HepG2 (cell line): ENCODE measurements around the gene TMEM151A. TPM values are rescaled to one million over a fixed set of nuclear protein-coding genes. Genes with fewer than 3 reads are reported as not detected.

Source experiments
- ATF2 ChIP-seq: sonication (generic); formaldehyde crosslinking; IDR thresholded peaks from 2 replicates; pipeline ENCODE4 v1.4.0; 2020; ENCODE audit warnings: missing genetic modification reagents
- BORCS8-MEF2B ChIP-seq: sonication (generic); formaldehyde crosslinking; IDR thresholded peaks from 2 replicates; pipeline ENCODE4 v1.8.0; 2022; ENCODE audit warnings: mild to moderate bottlenecking, missing genetic modification reagents
- CHCHD3 ChIP-seq: sonication (generic); formaldehyde crosslinking; IDR thresholded peaks from 2 replicates; pipeline ENCODE4 v1.8.0; 2022; ENCODE audit warnings: mild to moderate bottlenecking, missing genetic modification reagents, moderate library complexity
- FOSL2 ChIP-seq: sonication (generic); formaldehyde crosslinking; IDR thresholded peaks from 2 replicates; pipeline ENCODE4 v1.4.0; 2020; ENCODE audit warnings: missing genetic modification reagents
- HNF1B ChIP-seq: sonication (generic); formaldehyde crosslinking; IDR thresholded peaks from 2 replicates; pipeline ENCODE4 v1.5.1; 2020; ENCODE audit warnings: mild to moderate bottlenecking, moderate library complexity, missing genetic modification reagents
- HOXA3 ChIP-seq: sonication (generic); formaldehyde crosslinking; IDR thresholded peaks from 2 replicates; pipeline ENCODE4 v1.5.0; 2020; ENCODE audit warnings: missing genetic modification reagents
- MED1 ChIP-seq: sonication (generic); formaldehyde crosslinking; IDR thresholded peaks from 2 replicates; pipeline ENCODE4 v1.4.0; 2020; ENCODE audit warnings: missing genetic modification reagents
- NR1H2 ChIP-seq: sonication (generic); formaldehyde crosslinking; IDR thresholded peaks from 2 replicates; pipeline ENCODE4 v1.8.1; 2022; ENCODE audit warnings: low read depth, missing genetic modification reagents, borderline replicate concordance
- PAWR ChIP-seq: sonication (generic); formaldehyde crosslinking; IDR thresholded peaks from 2 replicates; pipeline ENCODE4 v1.4.0; 2020; ENCODE audit warnings: missing genetic modification reagents, mild to moderate bottlenecking, borderline replicate concordance
- PHF21A ChIP-seq: sonication (generic); formaldehyde crosslinking; IDR thresholded peaks from 2 replicates; pipeline ENCODE4 v1.5.0; 2020; ENCODE audit warnings: mild to moderate bottlenecking, missing genetic modification reagents
- POGZ ChIP-seq: sonication (generic); formaldehyde crosslinking; IDR thresholded peaks from 2 replicates; pipeline ENCODE4 v1.4.0; 2020; ENCODE audit warnings: mild to moderate bottlenecking, missing genetic modification reagents
- RFX1 ChIP-seq: fragments of 450-650 bp; IDR thresholded peaks from 2 replicates; pipeline ENCODE4 v1.6.1; 2017
- THAP11 ChIP-seq: IDR thresholded peaks from 2 replicates; pipeline ENCODE4 v1.6.1; 2016; ENCODE audit warnings: missing biosample characterization, missing genetic modification reagents
- ZGPAT ChIP-seq: IDR thresholded peaks from 2 replicates; pipeline ENCODE4 v1.6.1; 2016; ENCODE audit warnings: mild to moderate bottlenecking
- ZHX1 ChIP-seq: sonication (generic); formaldehyde crosslinking; IDR thresholded peaks from 2 replicates; pipeline ENCODE4 v1.8.1; 2022; ENCODE audit warnings: low read depth, mild to moderate bottlenecking, missing genetic modification reagents
- ZNF121 ChIP-seq: sonication (generic); formaldehyde crosslinking; IDR thresholded peaks from 2 replicates; pipeline ENCODE4 v1.5.0; 2020; ENCODE audit warnings: mild to moderate bottlenecking, missing genetic modification reagents
- ZNF143 ChIP-seq: sonication (generic); formaldehyde crosslinking; IDR thresholded peaks from 2 replicates; pipeline ENCODE4 v1.4.0; 2020; ENCODE audit warnings: missing genetic modification reagents
- ZNF337 ChIP-seq: sonication (generic); formaldehyde crosslinking; IDR thresholded peaks from 2 replicates; pipeline ENCODE4 v1.5.1; 2020; ENCODE audit warnings: missing genetic modification reagents, low read depth, mild to moderate bottlenecking, borderline replicate concordance
- ZNF34 ChIP-seq: sonication (generic); formaldehyde crosslinking; IDR thresholded peaks from 2 replicates; pipeline ENCODE4 v1.4.0; 2020; ENCODE audit warnings: mild to moderate bottlenecking, missing genetic modification reagents, borderline replicate concordance
- ZNF639 ChIP-seq: conservative IDR thresholded peaks from 2 replicates; pipeline ENCODE4 v1.6.1; 2018; ENCODE audit warnings: missing genetic modification reagents
- ZNF644 ChIP-seq: IDR thresholded peaks from 2 replicates; pipeline ENCODE4 v1.6.1; 2016; ENCODE audit warnings: low read depth
- polyA plus RNA-seq, 8 experiments: library from polyadenylated mRNA; depleted of rRNA in 3 of 8; stranded (reverse) in 7 of 8; unstranded in 1 of 8; fragments of >200 nt; fragmentation: Illumina TruSeq in 4 of 8; extraction: Trizol in 4 of 8; gene quantifications; 2 replicates each; pipeline versions ENCODE4 v1.2.1 to v1.2.3, GENCODE V29; 2011 to 2016; ENCODE audit warnings: low read depth in 4 of 8, missing spikeins in 1 of 8, mixed read lengths in 1 of 8; ENCODE audit not compliant: insufficient read depth in 1 of 8
- total RNA-seq, 5 experiments: library from RNA; depleted of rRNA; stranded (reverse); fragments of >200 nt; fragmentation: Illumina TruSeq; extraction: Trizol; gene quantifications; 2 replicates each; pipeline ENCODE4 v1.2.3, GENCODE V29; 2016; ENCODE audit warnings: low read depth in 1 of 5

Gene TMEM151A
- total and polyA plus RNA-seq, 2 of the 13 experiments (the other 11 are each of a cell fraction or from before 2014, with no cell fraction given) = 0.18 to 0.33 TPM

GRCh38 chr11:66344550-66345315 lies 53.0 kb downstream of the TMEM151A start, which contains the start of gene BRMS1 (continued):
- TF ChIP-seq PAWR (CRISPR knock-in tag) = no peak
- TF ChIP-seq POGZ (CRISPR knock-in tag) = peak; percentile 35; the same call in 1 of the 2 replicates
- no peak for TF ChIP-seq ZNF644 (CRISPR knock-in tag)
- TF ChIP-seq ZGPAT (CRISPR knock-in tag) = peak; percentile 78; the same call in 1 of the 2 replicates
- TF ChIP-seq RFX1 = peak; percentile 85
- TF ChIP-seq THAP11 (CRISPR knock-in tag) = peak; percentile 94
- TF ChIP-seq CHCHD3 (CRISPR knock-in tag) = peak; percentile 73; the same call in 1 of the 2 replicates
- peak; percentile 58; the same call in 1 of the 2 replicates for TF ChIP-seq MED1
- peak; percentile 77; the same call in 1 of the 2 replicates for TF ChIP-seq ATF2
- peak; percentile 52; the same call in 1 of the 2 replicates for TF ChIP-seq PHF21A (CRISPR knock-in tag)
- no peak for TF ChIP-seq ZNF121 (CRISPR knock-in tag)
- TF ChIP-seq ZNF34 (CRISPR knock-in tag) = peak; percentile 74; the same call in 1 of the 2 replicates
- peak; percentile 57 for TF ChIP-seq FOSL2 (CRISPR knock-in tag)
- 0 out of 2 replicates have a peak, but pooled peaks have one; percentile 61 for TF ChIP-seq NR1H2 (CRISPR knock-in tag)
- TF ChIP-seq BORCS8-MEF2B (CRISPR knock-in tag) = peak; percentile 89; the same call in 1 of the 2 replicates
- 0 out of 2 replicates have a peak, but pooled peaks have one; percentile 64 for TF ChIP-seq ZHX1
- TF ChIP-seq ZNF143 = peak; percentile 95
- peak; percentile 96 for TF ChIP-seq HOXA3 (CRISPR knock-in tag)
- TF ChIP-seq ZNF337 = peak; percentile 49; the same call in 1 of the 2 replicates
- peak; percentile 97 for TF ChIP-seq ZNF639
- peak; percentile 74; the same call in 1 of the 2 replicates for TF ChIP-seq HNF1B (CRISPR knock-in tag)
